ENCODE results near the gene UBXN10. TPM values are rescaled to one million over a fixed set of nuclear protein-coding genes. Genes with fewer than 3 reads are reported as not detected.
A peak's percentile ranks its signal among the peaks of the same experiment; 100 is the strongest.

UBXN10 gene
- total and polyA plus RNA-seq, 11 donors = 0.14 to 2.6 (median 1.1) TPM

GRCh38 chr1:20152599-20152930 is 33.3 kb upstream of the UBXN10 start:
- Histone ChIP-seq H3K27ac (peak overlapping the region in 6 of 12 donors; percentile 18 to 79 (median 26)), H3K36me3 (no peaks in the 10 kb centered on the region), H3K4me1 (peaks cover 0 to 27% (median 10%) of the 10 kb centered on the region in 12 donors), H3K27me3 (peaks cover 0 to 7% (median 0%) of the 10 kb centered on the region in 9 donors), H3K4me3 (peak overlapping the region in 3 of 12 donors; percentile 40 to 48 (median 46)), H3K9me3 (no peaks in the 10 kb centered on the region)
- WGBS, 4 donors = 47 to 57% (median 52%) methylated on average over 6 to 7 of the region's 7 CpGs
- ATAC-seq (peak in 1 of 4 donors; percentile 3), DNase-seq (no peak)
- intact Hi-C loops (cut with DNase I) = loop anchor here (1.0 to 10.0 kb wide), 11 partner anchors 43 to 236 kb away; partner anchors contain the start of gene PLA2G2A (in 1 of the 10)
- peak in 2 of 12 donors; percentile 2 to 23 for TF ChIP-seq CTCF (IDR thresholded peaks at IDR 0.05)
- no peak for TF ChIP-seq POLR2A (IDR thresholded peaks at IDR 0.05)

DNA sequence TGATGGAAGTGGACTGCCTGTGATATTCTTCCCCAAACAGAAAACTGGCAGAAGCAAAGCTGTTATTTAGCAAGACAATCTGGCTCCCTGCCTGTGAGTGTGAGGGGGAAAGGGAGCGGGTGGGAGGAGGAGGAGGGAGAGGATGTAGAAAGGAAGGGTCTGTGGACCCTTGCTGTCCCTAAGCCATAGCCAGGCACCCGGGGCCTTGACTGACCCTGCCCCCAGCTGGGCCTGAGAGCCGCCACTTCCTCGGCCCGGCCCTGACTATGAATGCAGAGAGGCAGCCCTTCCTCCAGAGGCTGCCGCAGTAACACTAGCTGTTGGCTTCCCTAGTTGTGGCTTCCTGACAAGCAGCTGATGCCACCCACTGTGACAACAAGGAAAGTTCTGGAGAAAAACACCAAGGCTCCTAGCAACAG is 32.9 kb upstream of the UBXN10 start:
- intact Hi-C loops (cut with DNase I) = loop anchor here (1.0 to 10.0 kb wide), 11 partner anchors 42 to 236 kb away; partner anchors contain the start of gene PLA2G2A (in 1 of the 10)
- H3K4me1 ChIP-seq = peaks cover 0 to 27% (median 10%) of the 10 kb centered on the region in 12 donors
- no peaks in the 10 kb centered on the region for H3K36me3 ChIP-seq
- no peak overlapping the region for H3K4me3 ChIP-seq
- no peak for TF ChIP-seq CTCF (IDR thresholded peaks at IDR 0.05)
- no peak for TF ChIP-seq POLR2A (IDR thresholded peaks at IDR 0.05)
- peak; percentile 23 to 67 (median 31) for ATAC-seq
- H3K27ac ChIP-seq = peak overlapping the region in 6 of 12 donors; percentile 18 to 79 (median 26)
- peak in 3 of 5 donors; percentile 21 to 55 (median 49) for DNase-seq
- H3K9me3 ChIP-seq = peaks cover 0 to under 1% (median 0%) of the 10 kb centered on the region in 12 donors
- peaks cover 0 to 7% (median 0%) of the 10 kb centered on the region in 9 donors for H3K27me3 ChIP-seq
- 58 to 78% (median 61%) methylated on average over 6 of the region's 6 CpGs for WGBS, 4 donors

DNA sequence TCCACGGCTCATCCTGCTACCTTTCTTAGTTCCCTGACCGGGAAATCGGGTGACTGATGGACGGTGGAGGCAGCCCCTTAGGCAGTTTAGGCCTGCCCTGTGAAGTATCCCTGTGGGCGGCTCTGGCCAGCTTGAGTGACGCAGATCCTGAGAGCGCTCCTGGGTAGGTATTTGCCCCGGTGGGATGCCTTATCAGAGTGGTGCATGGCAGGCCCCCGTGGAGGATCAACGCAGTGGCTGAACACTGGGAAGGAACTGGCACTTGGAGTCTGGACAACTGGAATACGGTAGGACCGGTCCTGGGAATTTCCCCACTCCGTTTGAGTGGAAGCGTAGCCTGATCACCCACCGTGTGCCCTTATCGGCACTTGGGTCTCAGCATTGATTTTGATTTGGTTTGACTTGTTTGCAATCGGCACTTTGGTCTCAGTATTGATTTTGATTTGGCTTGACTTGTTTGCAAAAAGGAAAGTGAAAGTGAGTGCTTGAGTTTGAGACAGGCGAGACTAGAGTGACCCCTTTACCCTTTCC is 31.5 kb upstream of the UBXN10 start:
- DNase-seq (peak in 1 of 5 donors; percentile 30), ATAC-seq (no peak)
- intact Hi-C loops (cut with DNase I) = loop anchor here in 6 of 10 donors (2.0 to 10.0 kb wide), 5 partner anchors 50 to 182 kb away; partner anchors contain the start of gene PLA2G2A (in 1 of the 6)
- WGBS, 4 donors = 72 to 77% (median 75%) methylated on average over 18 of the region's 18 CpGs
- Histone ChIP-seq H3K36me3 (no peaks in the 10 kb centered on the region), H3K4me3 (peak overlapping the region in 10 of 12 donors; percentile 3 to 42 (median 32)), H3K27ac (peak overlapping the region in 2 of 12 donors; percentile 9 to 79), H3K27me3 (peaks cover 0 to 7% (median 0%) of the 10 kb centered on the region in 9 donors), H3K4me1 (peaks cover 0 to 27% (median 10%) of the 10 kb centered on the region in 12 donors), H3K9me3 (peaks cover 0 to 13% (median 5%) of the 10 kb centered on the region in 12 donors)
- TF ChIP-seq CTCF (IDR thresholded peaks at IDR 0.05) = no peak
- TF ChIP-seq POLR2A (IDR thresholded peaks at IDR 0.05) = no peak

- no peak for DNase-seq
- no peak overlapping the region for H3K4me3 ChIP-seq
- intact Hi-C loops (cut with DNase I) = loop anchor here in 1 of 10 donors (10.0 kb wide), 2 partner anchors 54 to 184 kb away; partner anchors contain the start of gene PLA2G2A
- peaks cover 0 to 37% (median 26%) of the 10 kb centered on the region in 12 donors for H3K9me3 ChIP-seq
- no peaks in the 10 kb centered on the region for H3K36me3 ChIP-seq
- 83 to 91% (median 86%) methylated on average over 6 to 7 of the region's 7 CpGs for WGBS, 4 donors
- peaks cover 0 to 11% (median 0%) of the 10 kb centered on the region in 12 donors for H3K4me1 ChIP-seq
- TF ChIP-seq CTCF (IDR thresholded peaks at IDR 0.05) (no peak), POLR2A (IDR thresholded peaks at IDR 0.05) (no peak)
- ATAC-seq = no peak
- no peak overlapping the region for H3K27ac ChIP-seq
- peaks cover 0 to 3% (median 0%) of the 10 kb centered on the region in 9 donors for H3K27me3 ChIP-seq
Observed at GRCh38 chr1:20158358-20159070, 27.4 kb upstream of the UBXN10 start.
